AG09309 (cell line): ENCODE data around the gene LRRTM2.

Experiments
- DNase-seq: peaks from one replicate; pipeline ENCODE4 v3.0.0-alpha.2; 2010; ENCODE audit warnings: low read depth
- H3K4me3 ChIP-seq: 2 replicates; pipeline ENCODE4 v1.5.1; 2011; ENCODE audit warnings: mild to moderate bottlenecking, low read depth, low read length, moderate library complexity; ENCODE audit not compliant: control insufficient read depth
- TF ChIP-seq, protein P1 (sequence below): IDR thresholded peaks from 2 replicates; pipeline ENCODE4 v1.5.1; 2011; ENCODE audit warnings: mild to moderate bottlenecking, low read depth, low read length, inconsistent platforms; ENCODE audit not compliant: insufficient read depth, control insufficient read depth; ENCODE audit errors: missing control alignments

The LRRTM2 gene

DNA sequence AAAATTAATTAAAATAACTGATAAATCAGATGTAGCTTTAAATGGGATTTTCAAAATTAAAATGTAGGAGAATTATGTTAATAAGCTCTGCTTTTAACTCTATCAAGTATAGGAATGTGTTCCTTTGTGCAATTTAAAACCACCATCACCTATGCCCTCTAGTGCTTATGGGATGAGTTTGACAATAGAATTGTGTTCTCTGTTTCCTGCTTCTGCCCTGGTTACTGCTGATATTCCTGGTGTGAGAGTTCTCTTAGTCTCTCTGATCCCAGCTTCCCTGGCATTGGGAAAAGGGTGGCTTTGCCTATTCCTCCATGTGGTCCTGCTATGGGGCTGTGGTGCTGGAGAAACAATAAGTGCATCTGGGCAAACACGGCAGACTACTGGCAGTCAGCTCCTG lies 8.1 kb downstream of the LRRTM2 start:
- no peak overlapping the region for H3K4me3 ChIP-seq
- TF ChIP-seq, protein P1, sequence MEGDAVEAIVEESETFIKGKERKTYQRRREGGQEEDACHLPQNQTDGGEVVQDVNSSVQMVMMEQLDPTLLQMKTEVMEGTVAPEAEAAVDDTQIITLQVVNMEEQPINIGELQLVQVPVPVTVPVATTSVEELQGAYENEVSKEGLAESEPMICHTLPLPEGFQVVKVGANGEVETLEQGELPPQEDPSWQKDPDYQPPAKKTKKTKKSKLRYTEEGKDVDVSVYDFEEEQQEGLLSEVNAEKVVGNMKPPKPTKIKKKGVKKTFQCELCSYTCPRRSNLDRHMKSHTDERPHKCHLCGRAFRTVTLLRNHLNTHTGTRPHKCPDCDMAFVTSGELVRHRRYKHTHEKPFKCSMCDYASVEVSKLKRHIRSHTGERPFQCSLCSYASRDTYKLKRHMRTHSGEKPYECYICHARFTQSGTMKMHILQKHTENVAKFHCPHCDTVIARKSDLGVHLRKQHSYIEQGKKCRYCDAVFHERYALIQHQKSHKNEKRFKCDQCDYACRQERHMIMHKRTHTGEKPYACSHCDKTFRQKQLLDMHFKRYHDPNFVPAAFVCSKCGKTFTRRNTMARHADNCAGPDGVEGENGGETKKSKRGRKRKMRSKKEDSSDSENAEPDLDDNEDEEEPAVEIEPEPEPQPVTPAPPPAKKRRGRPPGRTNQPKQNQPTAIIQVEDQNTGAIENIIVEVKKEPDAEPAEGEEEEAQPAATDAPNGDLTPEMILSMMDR = no peak
- no peak for DNase-seq

GRCh38 chr5:138853132-138853531 lies 22.0 kb downstream of the LRRTM2 start:
- H3K4me3 ChIP-seq = no peak overlapping the region
- TF ChIP-seq, protein P1 = no peak
- DNase-seq = no peak

GRCh38 chr5:138850865-138851435 lies 24.2 kb downstream of the LRRTM2 start:
- TF ChIP-seq, protein P1 = no peak
- DNase-seq = no peak
- no peak overlapping the region for H3K4me3 ChIP-seq

DNA sequence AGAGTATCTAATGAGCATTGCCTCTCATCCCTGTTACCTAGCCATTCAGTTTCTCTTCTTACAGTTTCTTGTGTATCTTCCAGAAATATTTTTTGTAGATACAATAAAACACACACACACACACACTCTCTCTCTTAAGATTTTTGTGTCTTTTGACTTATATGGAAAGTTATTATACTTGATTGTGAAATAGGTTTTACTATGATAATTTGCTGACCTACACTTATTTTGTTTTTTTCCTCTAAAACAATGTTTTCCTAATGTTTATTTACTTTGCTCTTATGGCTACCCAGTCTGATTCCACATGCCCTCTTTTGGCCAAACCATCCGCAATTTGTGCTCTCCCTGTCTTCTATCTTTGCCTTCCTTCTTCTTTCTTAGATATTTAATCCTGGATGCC lies 25.3 kb downstream of the LRRTM2 start:
- TF ChIP-seq, protein P1 = no peak
- no peak for DNase-seq
- H3K4me3 ChIP-seq = no peak overlapping the region

- no peak overlapping the region for H3K4me3 ChIP-seq
- TF ChIP-seq, protein P1 = no peak
- DNase-seq = no peak
Observed at GRCh38 chr5:138849439-138849838, 25.7 kb downstream of the LRRTM2 start.

GRCh38 chr5:138844812-138845513 lies 30.2 kb downstream of the LRRTM2 start:
- DNase-seq = peak; percentile 44
- TF ChIP-seq, protein P1 = no peak

More at GRCh38 chr5:138844812-138845513, 30.2 kb downstream of the LRRTM2 start:
- H3K4me3 ChIP-seq = no peak overlapping the region
